ENCODE data around the gene NAV1. TPM values are rescaled to one million over a fixed set of nuclear protein-coding genes. Genes with fewer than 3 reads are reported as not detected.

The NAV1 gene
- total RNA-seq, 1 experiment from 2014 or later, result 51.0 TPM

DNA sequence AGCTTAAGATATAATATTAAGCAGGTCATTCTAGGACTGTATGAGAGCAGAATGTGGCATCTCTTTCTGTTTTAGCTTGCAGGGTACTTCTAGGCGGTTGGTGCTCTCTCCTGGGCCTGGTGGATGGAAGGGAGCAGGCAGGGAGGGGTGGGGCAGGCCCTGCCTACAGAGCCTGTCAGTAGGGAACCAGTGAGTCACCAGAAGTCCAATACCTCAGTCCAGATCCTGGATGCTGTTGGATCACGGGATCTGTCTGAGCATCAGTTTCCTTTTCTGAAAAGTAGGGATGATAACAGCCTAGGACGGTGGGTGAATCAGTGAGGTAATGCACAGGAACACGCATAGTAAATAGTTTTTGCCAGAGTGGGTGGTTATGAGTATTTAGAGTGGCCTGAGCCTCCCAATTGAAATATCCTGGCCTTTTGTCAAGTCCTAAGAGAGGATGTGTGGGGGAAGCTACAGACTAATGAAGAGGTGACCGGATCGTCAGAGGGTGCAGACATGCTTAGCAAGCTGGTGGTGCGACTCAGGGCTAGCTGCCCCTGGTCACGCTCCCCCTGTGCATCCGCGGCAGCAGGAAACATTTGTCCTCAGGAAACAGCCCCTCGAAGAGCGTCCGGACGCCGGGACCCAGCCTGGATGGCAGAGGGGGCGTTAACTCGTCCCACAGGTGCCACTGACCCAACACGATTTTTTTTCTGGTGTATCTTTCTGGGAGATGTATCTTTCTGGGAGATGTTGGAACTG, 23.9 kb downstream of the NAV1 start:
- no peak for TF ChIP-seq NFATC4 (CRISPR knock-in tag; IDR thresholded peaks at IDR 0.05)
- no peak for TF ChIP-seq CREM (CRISPR knock-in tag; IDR thresholded peaks at IDR 0.05)
- TF ChIP-seq JAZF1 (CRISPR knock-in tag; IDR thresholded peaks at IDR 0.05), result no peak
- TF ChIP-seq SP1 (CRISPR knock-in tag; conservative IDR thresholded peaks at IDR 0.05), result no peak
- no peak for TF ChIP-seq SMAD4 (CRISPR knock-in tag; IDR thresholded peaks at IDR 0.05)
- TF ChIP-seq, protein P1, sequence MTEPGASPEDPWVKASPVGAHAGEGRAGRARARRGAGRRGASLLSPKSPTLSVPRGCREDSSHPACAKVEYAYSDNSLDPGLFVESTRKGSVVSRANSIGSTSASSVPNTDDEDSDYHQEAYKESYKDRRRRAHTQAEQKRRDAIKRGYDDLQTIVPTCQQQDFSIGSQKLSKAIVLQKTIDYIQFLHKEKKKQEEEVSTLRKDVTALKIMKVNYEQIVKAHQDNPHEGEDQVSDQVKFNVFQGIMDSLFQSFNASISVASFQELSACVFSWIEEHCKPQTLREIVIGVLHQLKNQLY (CRISPR knock-in tag; IDR thresholded peaks at IDR 0.05), result no peak
- TF ChIP-seq TCF7 (CRISPR knock-in tag; IDR thresholded peaks at IDR 0.05; ENCODE audit: low read depth), result no peak
- no peak for TF ChIP-seq RORB (CRISPR knock-in tag; IDR thresholded peaks at IDR 0.05)
- TF ChIP-seq, protein P2, sequence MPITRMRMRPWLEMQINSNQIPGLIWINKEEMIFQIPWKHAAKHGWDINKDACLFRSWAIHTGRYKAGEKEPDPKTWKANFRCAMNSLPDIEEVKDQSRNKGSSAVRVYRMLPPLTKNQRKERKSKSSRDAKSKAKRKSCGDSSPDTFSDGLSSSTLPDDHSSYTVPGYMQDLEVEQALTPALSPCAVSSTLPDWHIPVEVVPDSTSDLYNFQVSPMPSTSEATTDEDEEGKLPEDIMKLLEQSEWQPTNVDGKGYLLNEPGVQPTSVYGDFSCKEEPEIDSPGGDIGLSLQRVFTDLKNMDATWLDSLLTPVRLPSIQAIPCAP (CRISPR knock-in tag; IDR thresholded peaks at IDR 0.05), result no peak
- TF ChIP-seq OVOL2 (CRISPR knock-in tag; IDR thresholded peaks at IDR 0.05; ENCODE audit: borderline replicate concordance), result no peak
- CTCF ChIA-PET, result interaction anchor here (0.6 to 7.8 kb wide), 7 partner anchors 27 to 230 kb away, joined by 3 to 155 read pairs (median 8); no protein-coding TSS in a partner anchor
- Mint-ChIP-seq H3K9me3 (no peaks in the 10 kb centered on the region), H3K4me1 (peaks cover 15% of the 10 kb centered on the region), H3K36me3 (no peaks in the 10 kb centered on the region), H3K27me3 (ENCODE audit: low read depth) (peaks cover 9% of the 10 kb centered on the region), H3K27ac (no peak overlapping the region), H3K4me3 (no peak overlapping the region)
- ATAC-seq (no peak), DNase-seq (ENCODE audit: low spot score) (no peak)
- POLR2A ChIA-PET, result interaction anchor here (0.9 kb wide), 1 partner anchor 156 kb away, joined by 3 read pairs; no protein-coding TSS in a partner anchor

DNA sequence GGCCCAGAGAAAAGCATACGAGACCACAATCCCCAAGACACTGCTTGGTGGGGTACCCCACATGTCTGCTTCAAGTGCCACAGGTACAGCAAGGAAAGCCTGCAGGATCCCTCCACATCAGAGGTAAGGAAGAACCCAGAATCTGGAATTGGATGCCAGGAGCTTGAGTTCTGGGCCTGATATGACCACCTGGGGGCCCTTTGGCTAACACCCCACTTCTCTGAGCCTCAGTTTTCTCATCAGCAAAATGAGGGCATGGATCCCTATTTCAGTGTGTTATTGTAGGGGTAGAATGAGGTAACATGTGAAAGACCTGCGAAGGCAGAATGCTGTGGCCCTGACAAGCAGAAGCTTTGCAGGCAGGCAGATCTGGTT, 24.5 kb downstream of the NAV1 start:
- no peaks in the 10 kb centered on the region for H3K9me3 Mint-ChIP-seq
- peaks cover 9% of the 10 kb centered on the region for H3K27me3 Mint-ChIP-seq (ENCODE audit: low read depth)
- POLR2A ChIA-PET, result no interaction called here
- H3K4me1 Mint-ChIP-seq, result peaks cover 15% of the 10 kb centered on the region
- TF ChIP-seq FOXP1 (CRISPR knock-in tag; IDR thresholded peaks at IDR 0.05; ENCODE audit: borderline replicate concordance) (no peak), JAZF1 (CRISPR knock-in tag; IDR thresholded peaks at IDR 0.05) (no peak), ZNF416 (CRISPR knock-in tag; IDR thresholded peaks at IDR 0.05) (no peak)
- TF ChIP-seq, protein P3, sequence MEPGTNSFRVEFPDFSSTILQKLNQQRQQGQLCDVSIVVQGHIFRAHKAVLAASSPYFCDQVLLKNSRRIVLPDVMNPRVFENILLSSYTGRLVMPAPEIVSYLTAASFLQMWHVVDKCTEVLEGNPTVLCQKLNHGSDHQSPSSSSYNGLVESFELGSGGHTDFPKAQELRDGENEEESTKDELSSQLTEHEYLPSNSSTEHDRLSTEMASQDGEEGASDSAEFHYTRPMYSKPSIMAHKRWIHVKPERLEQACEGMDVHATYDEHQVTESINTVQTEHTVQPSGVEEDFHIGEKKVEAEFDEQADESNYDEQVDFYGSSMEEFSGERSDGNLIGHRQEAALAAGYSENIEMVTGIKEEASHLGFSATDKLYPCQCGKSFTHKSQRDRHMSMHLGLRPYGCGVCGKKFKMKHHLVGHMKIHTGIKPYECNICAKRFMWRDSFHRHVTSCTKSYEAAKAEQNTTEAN (CRISPR knock-in tag; IDR thresholded peaks at IDR 0.05), result no peak
- H3K27ac Mint-ChIP-seq, result no peak overlapping the region
- ATAC-seq, result no peak
- no peak overlapping the region for H3K4me3 Mint-ChIP-seq
- no peak for DNase-seq (ENCODE audit: low spot score)
- H3K36me3 Mint-ChIP-seq, result no peaks in the 10 kb centered on the region
- CTCF ChIA-PET, result interaction anchor here (0.6 to 7.8 kb wide), 6 partner anchors 33 to 229 kb away, joined by 3 to 155 read pairs (median 26); no protein-coding TSS in a partner anchor

DNA sequence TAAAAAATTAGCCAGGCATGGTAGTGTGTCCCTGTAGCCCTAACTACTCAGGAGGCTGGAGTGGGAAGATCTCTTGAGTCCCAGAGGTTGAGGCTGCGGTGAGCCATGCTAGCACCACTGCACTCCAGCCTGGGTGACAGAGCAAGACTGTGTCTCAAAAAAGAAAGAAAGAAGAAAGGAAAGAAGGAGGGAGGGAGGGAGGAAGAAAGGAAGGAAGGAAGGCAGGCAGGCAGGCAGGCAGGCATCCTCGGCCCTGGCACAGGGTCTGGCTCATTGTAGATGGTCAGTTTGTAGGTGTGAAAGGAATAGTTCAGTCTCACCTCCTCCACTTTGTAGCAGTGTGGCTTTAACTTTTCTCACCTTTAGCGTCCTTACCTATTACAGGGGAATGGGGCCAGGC, 25.0 kb downstream of the NAV1 start:
- H3K4me1 Mint-ChIP-seq, result peaks cover 15% of the 10 kb centered on the region
- POLR2A ChIA-PET, result no interaction called here
- DNase-seq (ENCODE audit: low spot score) (no peak), ATAC-seq (no peak)
- no peaks in the 10 kb centered on the region for H3K36me3 Mint-ChIP-seq
- TF ChIP-seq, protein P4, sequence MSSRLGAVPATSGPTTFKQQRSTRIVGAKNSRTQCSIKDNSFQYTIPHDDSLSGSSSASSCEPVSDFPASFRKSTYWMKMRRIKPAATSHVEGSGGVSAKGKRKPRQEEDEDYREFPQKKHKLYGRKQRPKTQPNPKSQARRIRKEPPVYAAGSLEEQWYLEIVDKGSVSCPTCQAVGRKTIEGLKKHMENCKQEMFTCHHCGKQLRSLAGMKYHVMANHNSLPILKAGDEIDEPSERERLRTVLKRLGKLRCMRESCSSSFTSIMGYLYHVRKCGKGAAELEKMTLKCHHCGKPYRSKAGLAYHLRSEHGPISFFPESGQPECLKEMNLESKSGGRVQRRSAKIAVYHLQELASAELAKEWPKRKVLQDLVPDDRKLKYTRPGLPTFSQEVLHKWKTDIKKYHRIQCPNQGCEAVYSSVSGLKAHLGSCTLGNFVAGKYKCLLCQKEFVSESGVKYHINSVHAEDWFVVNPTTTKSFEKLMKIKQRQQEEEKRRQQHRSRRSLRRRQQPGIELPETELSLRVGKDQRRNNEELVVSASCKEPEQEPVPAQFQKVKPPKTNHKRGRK (CRISPR knock-in tag; IDR thresholded peaks at IDR 0.05; ENCODE audit: borderline replicate concordance), result no peak
- TF ChIP-seq CREM (CRISPR knock-in tag; IDR thresholded peaks at IDR 0.05), result no peak
- H3K9me3 Mint-ChIP-seq, result no peaks in the 10 kb centered on the region
- H3K27ac Mint-ChIP-seq, result no peak overlapping the region
- CTCF ChIA-PET, result interaction anchor here (0.6 to 7.8 kb wide), 5 partner anchors 33 to 229 kb away, joined by 3 to 155 read pairs (median 8); no protein-coding TSS in a partner anchor
- H3K27me3 Mint-ChIP-seq (ENCODE audit: low read depth), result peaks cover 9% of the 10 kb centered on the region
- H3K4me3 Mint-ChIP-seq, result no peak overlapping the region
